ENCODE measurements around the gene TRERF1. TPM values are rescaled to one million over a fixed set of nuclear protein-coding genes. Genes with fewer than 3 reads are reported as not detected.

TRERF1 gene
- total RNA-seq, 1 donor = 6.5 TPM

DNA sequence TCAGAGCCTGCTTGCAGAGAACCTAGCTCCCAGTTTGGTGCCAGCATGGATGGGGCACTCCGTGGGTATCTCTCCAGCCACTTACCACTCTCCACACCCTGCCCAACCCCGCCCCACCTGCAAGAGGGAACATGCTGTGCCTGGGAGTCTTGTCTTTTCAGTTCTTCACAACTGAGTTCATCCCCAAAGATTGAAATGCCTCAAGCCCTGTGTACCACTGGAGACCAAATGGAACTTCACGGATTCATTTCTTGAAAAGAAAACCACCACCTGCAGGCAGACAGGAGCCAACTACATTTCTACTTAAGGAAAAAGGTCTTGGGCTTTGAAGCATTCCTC is 50.1 kb downstream of the TRERF1 start:
- H3K4me3 ChIP-seq (ENCODE audit: low read depth, low read length) = no peak overlapping the region
- no peak for DNase-seq (ENCODE audit: low read depth)
- TF ChIP-seq, protein P1, sequence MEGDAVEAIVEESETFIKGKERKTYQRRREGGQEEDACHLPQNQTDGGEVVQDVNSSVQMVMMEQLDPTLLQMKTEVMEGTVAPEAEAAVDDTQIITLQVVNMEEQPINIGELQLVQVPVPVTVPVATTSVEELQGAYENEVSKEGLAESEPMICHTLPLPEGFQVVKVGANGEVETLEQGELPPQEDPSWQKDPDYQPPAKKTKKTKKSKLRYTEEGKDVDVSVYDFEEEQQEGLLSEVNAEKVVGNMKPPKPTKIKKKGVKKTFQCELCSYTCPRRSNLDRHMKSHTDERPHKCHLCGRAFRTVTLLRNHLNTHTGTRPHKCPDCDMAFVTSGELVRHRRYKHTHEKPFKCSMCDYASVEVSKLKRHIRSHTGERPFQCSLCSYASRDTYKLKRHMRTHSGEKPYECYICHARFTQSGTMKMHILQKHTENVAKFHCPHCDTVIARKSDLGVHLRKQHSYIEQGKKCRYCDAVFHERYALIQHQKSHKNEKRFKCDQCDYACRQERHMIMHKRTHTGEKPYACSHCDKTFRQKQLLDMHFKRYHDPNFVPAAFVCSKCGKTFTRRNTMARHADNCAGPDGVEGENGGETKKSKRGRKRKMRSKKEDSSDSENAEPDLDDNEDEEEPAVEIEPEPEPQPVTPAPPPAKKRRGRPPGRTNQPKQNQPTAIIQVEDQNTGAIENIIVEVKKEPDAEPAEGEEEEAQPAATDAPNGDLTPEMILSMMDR (IDR thresholded peaks at IDR 0.05; ENCODE audit: insufficient read depth, low read depth, low read length) = no peak

DNA sequence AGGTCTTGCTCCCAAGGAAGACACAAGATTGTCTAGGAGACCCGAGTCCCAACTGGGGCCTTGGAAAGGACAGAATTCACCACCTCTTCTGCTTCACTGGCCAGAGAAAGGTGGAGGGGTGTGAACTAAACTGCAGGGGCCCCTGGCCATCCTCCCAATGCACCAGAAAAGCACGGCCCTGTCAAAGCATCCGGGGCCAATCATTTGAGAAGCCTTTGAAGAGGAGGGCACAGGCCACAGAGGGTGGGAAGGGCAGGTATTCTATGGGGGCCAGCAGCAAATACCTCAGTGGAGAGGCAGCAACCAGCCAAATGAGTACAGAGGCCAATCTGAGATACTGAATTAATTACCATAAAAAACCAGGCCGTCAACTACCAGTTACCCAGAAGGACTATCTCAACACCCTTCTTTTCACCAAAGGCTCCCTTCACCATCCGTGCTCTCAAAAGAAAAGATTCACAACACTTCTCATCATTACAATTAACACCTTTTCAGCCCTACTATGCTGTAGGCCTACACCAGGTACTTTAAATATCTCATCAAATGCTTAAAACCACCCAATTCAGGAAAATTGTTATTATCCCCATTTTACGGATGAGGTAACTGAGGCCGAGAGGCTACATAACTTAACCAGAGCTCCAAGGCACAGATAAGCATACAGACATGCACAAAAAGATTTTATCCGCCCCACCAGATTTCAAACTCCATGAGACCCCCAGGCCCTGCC is 50.7 kb downstream of the TRERF1 start:
- TF ChIP-seq, protein P1 (IDR thresholded peaks at IDR 0.05; ENCODE audit: insufficient read depth, low read depth, low read length) = no peak
- DNase-seq (ENCODE audit: low read depth) = no peak
- H3K4me3 ChIP-seq (ENCODE audit: low read depth, low read length) = no peak overlapping the region

DNA sequence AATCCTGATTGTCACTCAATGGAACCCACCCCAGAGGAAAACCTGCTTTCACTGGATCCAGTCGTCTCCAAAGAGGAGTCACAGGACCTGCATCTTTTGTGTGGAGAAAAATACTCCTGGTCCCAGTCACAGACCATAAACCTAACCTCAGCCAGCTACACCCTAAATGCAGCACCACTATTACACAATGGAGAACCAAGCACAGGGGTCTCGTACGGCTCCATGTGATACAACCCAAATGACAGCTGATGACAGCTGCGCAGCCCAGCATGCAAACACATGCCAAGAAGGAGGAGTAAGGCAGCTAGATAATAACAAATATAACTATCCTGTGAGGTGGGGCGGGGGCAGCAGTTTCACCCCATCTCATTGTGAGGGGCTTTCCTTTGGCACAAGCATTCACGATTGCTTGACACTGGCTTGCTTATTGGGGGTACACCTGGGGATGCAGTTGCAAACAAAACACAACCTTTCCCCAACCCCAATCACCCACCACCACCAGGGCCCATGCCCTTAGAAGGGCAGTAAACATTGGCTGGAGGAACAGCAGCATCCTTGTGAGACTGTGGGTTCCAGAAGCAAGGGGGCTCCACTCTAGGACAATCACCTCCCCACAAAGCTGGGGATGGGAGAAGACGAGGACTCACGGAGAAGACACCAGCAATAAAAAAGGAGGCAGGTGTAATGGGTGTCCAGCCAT is 51.5 kb downstream of the TRERF1 start:
- no peak for DNase-seq (ENCODE audit: low read depth)
- TF ChIP-seq, protein P1 (IDR thresholded peaks at IDR 0.05; ENCODE audit: insufficient read depth, low read depth, low read length) = no peak

DNA sequence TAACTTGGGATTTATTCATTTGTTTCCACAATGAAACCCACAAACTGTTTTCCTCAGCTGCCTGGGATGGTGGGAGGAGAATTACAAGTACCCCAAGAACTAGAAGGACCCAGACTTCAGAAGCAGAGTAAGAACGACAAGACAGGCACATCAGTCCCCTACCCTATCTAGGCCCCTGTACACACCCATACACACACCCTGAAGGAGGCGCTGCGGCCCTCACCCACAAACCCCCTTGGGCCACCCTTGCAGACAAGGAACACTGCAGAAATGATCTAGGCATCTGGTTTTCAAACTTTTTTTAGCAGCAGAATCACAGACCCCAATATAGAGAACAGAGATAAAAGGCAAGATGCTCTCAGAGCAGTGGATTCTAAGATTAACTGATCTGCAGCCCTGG is 55.0 kb downstream of the TRERF1 start:
- no peak for DNase-seq (ENCODE audit: low read depth)
- no peak overlapping the region for H3K4me3 ChIP-seq (ENCODE audit: low read depth, low read length)
- TF ChIP-seq, protein P1 (IDR thresholded peaks at IDR 0.05; ENCODE audit: insufficient read depth, low read depth, low read length) = no peak

More for the DNA sequence above, 51.5 kb downstream of the TRERF1 start:
- no peak overlapping the region for H3K4me3 ChIP-seq (ENCODE audit: low read depth, low read length)

DNA sequence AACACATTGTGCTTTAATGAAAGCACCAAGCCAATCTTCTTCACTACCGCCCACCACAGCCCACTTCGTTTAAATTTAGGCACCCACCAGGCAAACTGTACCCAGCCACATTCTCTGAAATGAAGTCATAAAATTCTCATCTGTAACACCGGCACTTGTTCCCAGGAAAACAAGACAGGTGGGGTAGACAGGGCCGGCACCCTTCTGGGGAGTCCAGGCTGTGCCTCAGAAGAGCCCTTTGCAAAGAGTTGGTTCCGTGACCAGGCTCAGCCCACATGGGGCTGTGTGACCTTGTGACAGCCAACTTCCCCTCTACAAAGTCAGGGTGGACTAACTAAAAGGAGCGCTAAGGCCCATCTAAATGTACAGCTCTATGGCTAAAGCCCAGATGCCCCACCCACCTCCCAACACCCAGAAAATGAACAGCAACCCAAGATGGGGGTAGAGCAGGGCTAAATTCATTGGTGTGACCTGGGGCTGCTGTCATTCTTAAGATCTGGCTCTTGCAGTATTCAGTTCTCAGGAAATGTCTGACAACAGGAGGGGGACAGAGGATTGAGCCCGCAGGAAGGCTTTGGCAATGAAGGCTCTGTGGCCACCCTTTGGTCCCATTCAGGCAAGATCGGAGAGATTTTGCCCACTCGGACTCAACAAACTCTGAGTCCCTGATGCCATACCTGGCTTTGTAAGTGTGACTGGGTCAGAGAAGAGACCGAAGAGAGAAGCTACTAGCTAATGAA is 56.7 kb downstream of the TRERF1 start:
- no peak overlapping the region for H3K4me3 ChIP-seq (ENCODE audit: low read depth, low read length)
- TF ChIP-seq, protein P1 (IDR thresholded peaks at IDR 0.05; ENCODE audit: insufficient read depth, low read depth, low read length) = no peak
- DNase-seq (ENCODE audit: low read depth) = no peak

GRCh38 chr6:42394151-42394550 is 57.6 kb downstream of the TRERF1 start:
- DNase-seq (ENCODE audit: low read depth) = no peak
- TF ChIP-seq, protein P1 (IDR thresholded peaks at IDR 0.05; ENCODE audit: insufficient read depth, low read depth, low read length) = no peak
- no peak overlapping the region for H3K4me3 ChIP-seq (ENCODE audit: low read depth, low read length)
